SU-DHL-6 (cell line): ENCODE results near the gene SEC61A1.

ENCODE experiments used
- CTCF ChIP-seq: fragments of 200-600 bp; sonication (generic); IDR thresholded peaks from one replicate; pipeline ENCODE4 v1.5.1; 2017; ENCODE audit warnings: antibody characterized with exemption, mild to moderate bottlenecking, low read length, moderate library complexity; ENCODE audit not compliant: insufficient read depth, poor library complexity, severe bottlenecking
- EZH2phosphoT487 ChIP-seq: fragments of 200-600 bp; sonication (generic), shearing (Covaris generic); conservative IDR thresholded peaks from 2 replicates; pipeline ENCODE4 v1.6.1; 2018; ENCODE audit warnings: mild to moderate bottlenecking, antibody characterized with exemption, low read length, moderate library complexity, mixed read lengths

- TF ChIP-seq CTCF (no peak), EZH2phosphoT487 (no peak)
These were observed 30.4 kb upstream of the SEC61A1 start for GRCh38 chr3:128021768-128022372.
